Tibial nerve (tissue), 4 donors: ENCODE data around the gene NAP1L5.

ENCODE experiments used
- EP300 ChIP-seq, 2 donors: sonication (generic); formaldehyde crosslinking; IDR thresholded peaks; one replicate each; pipeline ENCODE4 v1.6.1; 2017; ENCODE audit warnings: antibody characterized with exemption in 2 of 2, mild to moderate bottlenecking in 1 of 2
- POLR2A ChIP-seq, 2 donors: fragments of 450-650 bp; IDR thresholded peaks; one replicate each; pipeline ENCODE4 v1.6.1; 2017; ENCODE audit warnings: antibody characterized with exemption in 2 of 2, mild to moderate bottlenecking in 2 of 2, moderate library complexity in 2 of 2
- TF ChIP-seq, protein P1 (sequence below), 5 experiments: fragments of 200-600 bp in 3 of 5; fragments of 450-650 bp in 2 of 5; sonication (generic) in 3 of 5; IDR thresholded peaks; one replicate each; pipeline ENCODE4 v1.5.1; 2016 to 2019; ENCODE audit warnings: antibody characterized with exemption in 5 of 5, mild to moderate bottlenecking in 3 of 5, moderate library complexity in 2 of 5

DNA sequence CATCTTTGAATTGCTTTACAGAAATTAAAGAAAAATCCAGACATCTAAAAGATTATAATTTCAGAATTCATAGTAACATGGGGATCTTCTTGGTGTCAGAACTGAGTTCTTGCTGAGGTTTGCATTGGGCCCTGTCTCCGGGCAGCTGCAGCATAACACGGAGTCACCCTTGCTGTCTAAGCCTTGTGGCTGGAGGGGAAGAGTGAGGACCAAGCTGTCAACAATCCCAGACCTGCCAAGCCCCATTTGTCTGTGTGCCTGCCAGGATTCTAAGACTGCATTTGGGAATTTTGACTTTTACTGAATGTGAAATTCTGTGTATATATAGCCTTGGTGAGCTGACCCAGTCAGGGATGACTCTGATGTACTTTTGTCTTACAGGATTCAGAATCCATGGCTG, 25.2 kb upstream of the NAP1L5 start:
- TF ChIP-seq, protein P1, sequence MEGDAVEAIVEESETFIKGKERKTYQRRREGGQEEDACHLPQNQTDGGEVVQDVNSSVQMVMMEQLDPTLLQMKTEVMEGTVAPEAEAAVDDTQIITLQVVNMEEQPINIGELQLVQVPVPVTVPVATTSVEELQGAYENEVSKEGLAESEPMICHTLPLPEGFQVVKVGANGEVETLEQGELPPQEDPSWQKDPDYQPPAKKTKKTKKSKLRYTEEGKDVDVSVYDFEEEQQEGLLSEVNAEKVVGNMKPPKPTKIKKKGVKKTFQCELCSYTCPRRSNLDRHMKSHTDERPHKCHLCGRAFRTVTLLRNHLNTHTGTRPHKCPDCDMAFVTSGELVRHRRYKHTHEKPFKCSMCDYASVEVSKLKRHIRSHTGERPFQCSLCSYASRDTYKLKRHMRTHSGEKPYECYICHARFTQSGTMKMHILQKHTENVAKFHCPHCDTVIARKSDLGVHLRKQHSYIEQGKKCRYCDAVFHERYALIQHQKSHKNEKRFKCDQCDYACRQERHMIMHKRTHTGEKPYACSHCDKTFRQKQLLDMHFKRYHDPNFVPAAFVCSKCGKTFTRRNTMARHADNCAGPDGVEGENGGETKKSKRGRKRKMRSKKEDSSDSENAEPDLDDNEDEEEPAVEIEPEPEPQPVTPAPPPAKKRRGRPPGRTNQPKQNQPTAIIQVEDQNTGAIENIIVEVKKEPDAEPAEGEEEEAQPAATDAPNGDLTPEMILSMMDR (IDR thresholded peaks at IDR 0.05), result no peak
- TF ChIP-seq EP300 (IDR thresholded peaks at IDR 0.05) (no peak), POLR2A (IDR thresholded peaks at IDR 0.05) (no peak)
